Measurements from ENCODE around the gene SPANXN5.

DNA sequence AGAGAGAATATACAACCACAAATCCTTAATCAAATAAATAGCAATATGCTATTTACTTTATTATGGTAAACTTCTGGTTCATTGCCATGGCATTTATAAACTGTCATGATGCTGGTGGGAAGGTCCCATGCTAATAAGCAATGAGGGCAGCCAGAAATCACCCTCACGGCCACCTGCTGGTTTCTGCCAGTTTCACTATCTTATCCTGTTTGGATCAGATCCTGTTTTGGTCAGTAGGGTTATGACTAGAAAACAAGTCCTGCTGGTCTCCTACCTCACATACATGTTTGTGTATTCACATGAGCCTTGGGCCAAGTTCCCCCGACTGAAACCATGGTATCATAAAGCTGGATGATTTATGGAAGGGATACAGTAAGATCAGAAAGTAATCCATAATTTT lies 41.9 kb upstream of the SPANXN5 start:
- TF ChIP-seq, protein P1, sequence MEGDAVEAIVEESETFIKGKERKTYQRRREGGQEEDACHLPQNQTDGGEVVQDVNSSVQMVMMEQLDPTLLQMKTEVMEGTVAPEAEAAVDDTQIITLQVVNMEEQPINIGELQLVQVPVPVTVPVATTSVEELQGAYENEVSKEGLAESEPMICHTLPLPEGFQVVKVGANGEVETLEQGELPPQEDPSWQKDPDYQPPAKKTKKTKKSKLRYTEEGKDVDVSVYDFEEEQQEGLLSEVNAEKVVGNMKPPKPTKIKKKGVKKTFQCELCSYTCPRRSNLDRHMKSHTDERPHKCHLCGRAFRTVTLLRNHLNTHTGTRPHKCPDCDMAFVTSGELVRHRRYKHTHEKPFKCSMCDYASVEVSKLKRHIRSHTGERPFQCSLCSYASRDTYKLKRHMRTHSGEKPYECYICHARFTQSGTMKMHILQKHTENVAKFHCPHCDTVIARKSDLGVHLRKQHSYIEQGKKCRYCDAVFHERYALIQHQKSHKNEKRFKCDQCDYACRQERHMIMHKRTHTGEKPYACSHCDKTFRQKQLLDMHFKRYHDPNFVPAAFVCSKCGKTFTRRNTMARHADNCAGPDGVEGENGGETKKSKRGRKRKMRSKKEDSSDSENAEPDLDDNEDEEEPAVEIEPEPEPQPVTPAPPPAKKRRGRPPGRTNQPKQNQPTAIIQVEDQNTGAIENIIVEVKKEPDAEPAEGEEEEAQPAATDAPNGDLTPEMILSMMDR (IDR thresholded peaks at IDR 0.05): no peak
- TF ChIP-seq EP300 (IDR thresholded peaks at IDR 0.05): no peak
